Dermis blood vessel endothelial cell (primary cell): Measurements from ENCODE around the gene ARHGEF28. TPM values are rescaled to one million over a fixed set of nuclear protein-coding genes. Genes with fewer than 3 reads are reported as not detected.

ENCODE experiments used
- DNase-seq: peaks from one replicate; pipeline ENCODE4 v3.0.0; 2010
- total RNA-seq: library from RNA; depleted of rRNA; stranded (reverse); fragments of >200 nt; gene quantifications from 2 replicates; pipeline ENCODE4 v1.2.3, GENCODE V29; 2014

The ARHGEF28 gene
- total RNA-seq, 1 donor from 2014 or later = 151 TPM

DNA sequence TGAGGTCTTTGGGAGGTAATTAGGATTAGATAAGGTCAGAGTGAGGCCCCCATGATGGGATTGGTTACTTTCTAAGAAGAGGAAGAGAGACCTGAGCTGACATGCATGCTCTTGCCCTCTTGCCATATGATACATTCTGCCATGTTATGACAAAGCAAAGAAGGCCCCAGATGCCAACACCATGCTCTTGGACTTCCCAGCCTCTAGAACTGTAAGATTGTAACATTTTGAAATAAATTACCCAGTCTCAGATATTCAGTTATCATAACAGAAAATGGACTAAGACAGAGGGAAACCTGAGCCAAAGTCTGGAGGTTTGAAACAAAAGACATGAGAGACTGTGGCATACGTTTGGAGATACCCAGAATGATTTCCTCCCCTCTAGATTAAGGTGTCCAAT, 318.6 kb downstream of the ARHGEF28 start:
- no peak for DNase-seq

DNA sequence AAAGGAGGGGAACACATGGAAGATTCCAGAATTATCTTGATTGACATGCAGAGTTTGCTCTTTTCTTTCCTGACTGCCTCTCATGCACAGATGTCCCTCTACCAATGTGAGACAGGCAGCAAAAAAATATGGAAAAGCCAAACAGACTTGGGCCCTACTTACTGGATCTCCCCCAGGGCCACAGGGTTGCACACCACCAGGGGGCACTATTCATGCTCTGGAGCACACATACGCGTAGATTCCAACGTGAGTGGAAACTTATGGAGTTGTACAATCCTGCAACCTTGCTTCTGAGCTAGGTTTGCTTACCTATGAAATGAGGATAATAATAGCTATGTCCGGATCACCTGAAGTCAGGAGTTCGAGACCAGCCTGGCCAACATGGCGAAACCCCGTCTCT, 319.5 kb downstream of the ARHGEF28 start:
- DNase-seq = peak; percentile 48

DNA sequence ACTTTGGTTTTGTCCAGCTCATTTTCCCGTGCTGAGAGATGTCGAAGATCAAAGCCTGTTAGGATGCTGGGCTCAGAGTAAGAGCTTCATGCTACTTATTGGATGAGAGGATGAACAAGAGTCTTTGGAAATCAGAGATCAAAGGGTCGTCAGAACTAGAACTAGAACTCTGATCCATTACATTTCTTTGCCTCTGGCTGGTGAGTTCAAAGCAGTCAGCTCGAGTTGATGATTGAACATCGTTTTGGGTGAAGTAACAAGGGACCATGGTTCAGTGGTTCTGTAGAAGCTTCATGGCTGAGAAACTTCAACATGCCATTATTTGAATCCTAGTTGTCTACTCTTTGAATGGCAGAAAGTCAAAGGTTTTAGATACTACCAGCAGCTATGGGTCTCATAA, 320.3 kb downstream of the ARHGEF28 start:
- no peak for DNase-seq

- no peak for DNase-seq
These were observed 321.1 kb downstream of the ARHGEF28 start for GRCh38 chr5:73946919-73947602.

DNA sequence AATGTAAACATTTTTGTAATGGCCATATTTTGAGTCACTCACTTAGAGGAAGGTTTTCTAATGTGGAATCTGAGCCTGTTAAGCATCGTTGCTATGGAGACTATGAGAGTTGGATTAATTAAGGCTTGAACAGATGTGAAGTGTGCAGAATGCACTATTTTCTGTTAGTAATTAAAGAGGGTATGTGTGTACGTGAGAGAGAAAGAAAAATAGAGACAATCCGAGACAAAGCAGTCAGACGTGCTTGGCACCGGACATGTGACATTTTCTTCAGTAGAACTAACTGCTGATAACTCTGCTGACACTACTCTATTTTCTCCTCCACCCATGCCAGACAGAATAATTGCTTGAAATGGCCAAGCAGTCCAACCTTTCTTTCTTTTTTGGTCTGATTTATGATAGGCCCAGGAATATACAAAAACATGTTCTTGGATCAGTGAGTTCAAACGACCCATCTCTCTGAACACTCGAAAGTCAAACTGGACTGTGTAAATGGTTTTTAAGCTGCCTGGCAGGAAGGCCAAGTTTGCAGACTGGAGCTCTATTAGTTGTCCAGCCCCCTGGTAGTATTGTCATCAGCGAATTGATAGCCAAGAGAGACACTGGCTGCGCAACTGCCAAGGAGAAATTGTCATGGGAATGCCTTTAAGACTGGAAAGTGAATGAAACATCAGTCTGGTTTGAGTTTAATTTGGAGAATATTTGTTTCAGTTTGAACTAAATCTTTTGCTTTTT, 322.1 kb downstream of the ARHGEF28 start:
- DNase-seq = no peak

DNA sequence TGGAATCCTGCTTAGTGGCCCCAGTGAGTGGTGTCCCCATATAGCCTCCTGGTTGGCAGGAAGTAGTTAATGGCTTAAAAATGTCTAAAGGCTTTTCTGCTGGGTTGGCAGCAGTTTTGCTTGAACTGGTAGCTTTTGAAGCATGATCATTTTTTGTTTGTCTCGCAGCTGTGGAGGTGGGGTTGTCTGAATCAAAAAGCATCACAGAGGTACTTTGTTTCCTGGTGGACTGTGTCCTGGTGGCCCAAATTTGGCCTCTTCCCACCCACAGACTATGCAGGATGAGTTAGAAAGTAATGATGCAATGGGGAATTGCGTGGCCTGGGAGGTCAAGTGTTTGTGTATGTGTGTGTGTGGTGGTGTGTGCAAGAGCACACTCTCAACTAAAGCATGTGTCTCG, 322.7 kb downstream of the ARHGEF28 start:
- DNase-seq = no peak

DNA sequence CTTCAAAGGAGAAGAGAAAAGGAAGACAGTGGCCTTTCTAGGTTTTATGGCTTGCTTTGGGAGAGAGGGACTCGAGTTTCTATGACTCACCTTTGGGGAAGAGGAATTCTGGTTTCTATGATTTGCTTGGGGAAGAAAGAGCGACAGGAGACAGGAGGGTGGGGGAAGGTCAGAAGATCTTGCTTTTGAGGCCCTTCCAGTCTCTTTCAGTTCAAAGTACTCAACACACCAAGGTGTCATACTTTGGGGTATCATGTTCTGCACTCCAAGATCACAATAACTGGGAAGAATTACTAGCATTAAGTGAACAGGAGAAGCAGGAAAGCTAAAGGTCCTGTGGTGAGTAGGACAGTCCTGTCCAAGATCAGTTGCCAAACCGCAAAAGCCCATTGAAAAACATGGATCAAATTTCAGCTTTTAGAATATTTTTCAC, 324.5 kb downstream of the ARHGEF28 start:
- DNase-seq = no peak

GRCh38 chr5:73950912-73951430, 325.0 kb downstream of the ARHGEF28 start:
- no peak for DNase-seq

GRCh38 chr5:73952872-73953271, 326.9 kb downstream of the ARHGEF28 start:
- DNase-seq = no peak

GRCh38 chr5:73954381-73954780, 328.4 kb downstream of the ARHGEF28 start:
- DNase-seq = no peak

- no peak for DNase-seq
These were observed 329.4 kb downstream of the ARHGEF28 start for GRCh38 chr5:73955271-73955846.

DNA sequence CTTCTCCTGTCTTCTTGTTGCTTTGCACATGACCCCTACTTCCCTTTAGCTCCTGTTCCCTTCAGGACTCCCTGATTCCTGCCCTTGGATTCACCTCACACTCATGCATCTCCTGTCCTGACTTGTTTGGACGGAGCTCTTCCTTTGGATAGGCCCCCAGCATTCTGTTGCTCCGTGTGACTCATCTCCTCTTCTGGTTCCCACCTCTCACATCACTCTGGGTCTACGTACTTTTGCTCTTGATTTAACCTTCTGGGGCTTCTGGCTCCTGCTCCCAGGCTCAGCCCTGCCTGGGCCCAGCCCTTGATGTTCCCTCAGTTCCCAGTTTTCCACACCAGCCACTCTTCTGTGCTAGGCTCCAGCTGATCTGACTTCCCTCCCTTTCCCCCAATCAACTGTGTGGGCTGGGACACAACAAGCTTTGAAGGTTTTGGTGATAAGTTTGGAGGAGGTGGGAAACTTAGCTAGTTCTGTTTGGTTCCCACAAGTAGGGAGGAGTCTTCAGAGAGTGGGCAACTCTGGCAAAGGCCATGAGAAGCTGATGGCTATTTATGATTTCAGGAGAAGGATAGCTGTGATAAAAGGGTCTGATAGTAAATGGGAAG, 331.5 kb downstream of the ARHGEF28 start:
- no peak for DNase-seq

- DNase-seq = no peak
These were observed 332.0 kb downstream of the ARHGEF28 start for GRCh38 chr5:73958037-73958436.

GRCh38 chr5:73960023-73960422, 334.0 kb downstream of the ARHGEF28 start:
- DNase-seq = no peak

DNA sequence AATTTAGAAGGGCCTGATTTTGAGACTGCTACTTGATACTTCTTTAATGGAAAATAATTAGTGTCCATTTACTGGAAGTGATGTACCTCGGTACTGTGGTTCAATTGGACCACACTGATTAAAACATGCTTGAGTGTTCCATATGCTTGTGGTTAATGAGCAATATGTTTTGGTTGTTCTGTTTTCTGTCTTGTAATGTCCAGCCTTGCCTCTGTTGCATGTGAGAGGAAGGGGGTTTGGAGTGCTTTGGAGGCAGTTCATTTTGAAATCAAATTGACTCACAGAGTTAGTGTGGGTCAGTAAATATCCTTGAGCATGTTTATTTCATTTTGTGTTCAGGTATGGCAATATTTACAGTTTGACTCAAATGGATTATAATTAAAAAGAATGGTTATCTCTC, 334.4 kb downstream of the ARHGEF28 start:
- no peak for DNase-seq

GRCh38 chr5:73962801-73963425, 336.9 kb downstream of the ARHGEF28 start:
- no peak for DNase-seq

- DNase-seq = no peak
These were observed 338.4 kb downstream of the ARHGEF28 start for GRCh38 chr5:73964352-73964865.

- no peak for DNase-seq
These were observed 340.5 kb downstream of the ARHGEF28 start for GRCh38 chr5:73966451-73966850.

DNA sequence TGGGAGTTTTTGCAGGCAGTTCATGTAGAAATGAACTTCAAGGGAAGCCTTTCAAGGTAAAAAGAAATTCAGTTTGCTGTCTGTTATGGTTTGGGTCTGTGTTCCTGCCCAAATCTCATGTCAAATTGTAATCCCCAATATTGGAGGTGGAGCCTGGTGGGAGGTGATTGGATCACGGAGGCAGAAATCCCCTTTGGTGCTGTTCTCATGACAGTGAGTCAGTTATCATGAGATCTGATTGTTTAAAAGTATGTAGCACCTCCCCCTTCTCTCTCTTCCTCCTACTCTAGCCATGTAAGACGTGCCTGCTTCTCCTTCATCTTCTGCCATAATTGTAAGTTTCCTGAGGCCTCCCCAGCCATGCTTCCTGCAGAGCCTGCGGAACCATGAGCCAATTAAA, 341.4 kb downstream of the ARHGEF28 start:
- DNase-seq = no peak

- DNase-seq = no peak
These were observed 342.2 kb downstream of the ARHGEF28 start for GRCh38 chr5:73968246-73968645.

GRCh38 chr5:73968729-73969128, 342.7 kb downstream of the ARHGEF28 start:
- no peak for DNase-seq

GRCh38 chr5:73969195-73970036, 343.4 kb downstream of the ARHGEF28 start:
- no peak for DNase-seq
